ENCODE measurements around the gene FAM13A.

FAM13A gene

DNA sequence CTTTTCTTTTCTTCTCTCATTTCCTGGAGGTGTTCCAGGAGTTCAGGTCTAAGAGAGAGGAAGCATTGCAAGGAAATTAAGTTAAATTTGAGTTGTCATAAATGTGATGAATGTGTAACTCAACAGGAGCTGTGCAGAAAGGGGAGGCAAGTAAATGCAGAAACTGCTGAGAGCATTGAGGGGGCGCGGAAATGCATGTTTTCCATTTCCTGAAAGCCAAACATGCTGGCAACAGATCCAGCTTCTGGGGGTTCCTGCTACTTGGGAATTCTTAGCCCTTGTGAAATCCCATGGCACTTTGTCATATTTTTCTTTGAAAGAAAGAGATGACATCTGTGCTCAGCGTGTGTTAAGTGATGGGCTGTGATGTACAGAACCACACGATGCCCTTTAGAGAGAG, 325.6 kb downstream of the FAM13A start:
- TF ChIP-seq, protein P1, sequence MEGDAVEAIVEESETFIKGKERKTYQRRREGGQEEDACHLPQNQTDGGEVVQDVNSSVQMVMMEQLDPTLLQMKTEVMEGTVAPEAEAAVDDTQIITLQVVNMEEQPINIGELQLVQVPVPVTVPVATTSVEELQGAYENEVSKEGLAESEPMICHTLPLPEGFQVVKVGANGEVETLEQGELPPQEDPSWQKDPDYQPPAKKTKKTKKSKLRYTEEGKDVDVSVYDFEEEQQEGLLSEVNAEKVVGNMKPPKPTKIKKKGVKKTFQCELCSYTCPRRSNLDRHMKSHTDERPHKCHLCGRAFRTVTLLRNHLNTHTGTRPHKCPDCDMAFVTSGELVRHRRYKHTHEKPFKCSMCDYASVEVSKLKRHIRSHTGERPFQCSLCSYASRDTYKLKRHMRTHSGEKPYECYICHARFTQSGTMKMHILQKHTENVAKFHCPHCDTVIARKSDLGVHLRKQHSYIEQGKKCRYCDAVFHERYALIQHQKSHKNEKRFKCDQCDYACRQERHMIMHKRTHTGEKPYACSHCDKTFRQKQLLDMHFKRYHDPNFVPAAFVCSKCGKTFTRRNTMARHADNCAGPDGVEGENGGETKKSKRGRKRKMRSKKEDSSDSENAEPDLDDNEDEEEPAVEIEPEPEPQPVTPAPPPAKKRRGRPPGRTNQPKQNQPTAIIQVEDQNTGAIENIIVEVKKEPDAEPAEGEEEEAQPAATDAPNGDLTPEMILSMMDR (conservative IDR thresholded peaks at IDR 0.05): no peak

GRCh38 chr4:88730811-88731210, 326.2 kb downstream of the FAM13A start:
- no peak overlapping the region for H3K27ac ChIP-seq
- TF ChIP-seq, protein P1 (conservative IDR thresholded peaks at IDR 0.05): no peak

More for the DNA sequence above, 325.6 kb downstream of the FAM13A start:
- no peak overlapping the region for H3K27ac ChIP-seq

DNA sequence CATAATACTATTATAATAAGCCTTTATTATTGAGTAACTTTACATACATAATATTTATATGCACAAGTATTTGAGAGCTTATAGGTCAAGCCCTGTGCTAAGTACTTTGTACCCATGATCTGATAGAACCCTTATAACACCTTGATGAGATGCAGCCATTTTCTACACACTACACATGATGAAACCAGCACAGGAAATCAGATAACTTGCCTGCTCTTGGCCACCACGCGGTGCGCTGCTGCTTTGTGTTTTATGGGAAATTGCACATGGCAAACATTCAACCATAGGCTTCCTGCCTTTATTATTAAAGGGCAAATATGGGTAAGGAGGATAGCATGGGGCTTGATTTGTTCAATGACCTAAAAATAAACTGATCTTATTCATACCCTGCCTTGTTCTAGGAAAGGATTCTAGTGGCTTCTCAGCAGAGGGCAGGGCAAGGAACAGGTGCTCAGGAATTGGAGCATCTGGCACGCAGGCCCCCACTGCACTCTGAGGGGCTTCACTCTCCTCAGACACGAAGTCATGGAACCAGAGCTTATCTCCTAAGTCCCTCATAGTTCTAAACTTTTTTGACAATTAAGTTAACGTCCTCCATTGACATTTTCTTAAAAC, 327.7 kb downstream of the FAM13A start:
- H3K27ac ChIP-seq: peak overlapping the region; percentile 15; the same call in 1 of the 2 replicates
- TF ChIP-seq, protein P1 (conservative IDR thresholded peaks at IDR 0.05): peak; percentile 31; the same call in 1 of the 2 replicates

GRCh38 chr4:88728146-88728545, 328.8 kb downstream of the FAM13A start:
- TF ChIP-seq, protein P1 (conservative IDR thresholded peaks at IDR 0.05): no peak

GRCh38 chr4:88725986-88726385, 331.0 kb downstream of the FAM13A start:
- H3K27ac ChIP-seq: no peak overlapping the region
- TF ChIP-seq, protein P1 (conservative IDR thresholded peaks at IDR 0.05): no peak

More at GRCh38 chr4:88728146-88728545, 328.8 kb downstream of the FAM13A start:
- H3K27ac ChIP-seq: no peak overlapping the region

GRCh38 chr4:88725143-88725542, 331.8 kb downstream of the FAM13A start:
- TF ChIP-seq, protein P1 (conservative IDR thresholded peaks at IDR 0.05): no peak
- H3K27ac ChIP-seq: no peak overlapping the region

- TF ChIP-seq, protein P1 (conservative IDR thresholded peaks at IDR 0.05): no peak
- H3K27ac ChIP-seq: no peak overlapping the region
Observed at GRCh38 chr4:88724406-88724805, 332.6 kb downstream of the FAM13A start.
